Putamen (tissue), 1 donor: ENCODE results near the gene SDK1.
"Not testable (repeated sequence)": the region's sequence is repeated elsewhere in the genome, so short reads cannot be mapped to it uniquely, and the experiment has no call there.

Experiments
- DNase-seq: peaks from one replicate; pipeline ENCODE4 v3.0.0-alpha.2; 2016; ENCODE audit warnings: low spot score

Gene SDK1

DNA sequence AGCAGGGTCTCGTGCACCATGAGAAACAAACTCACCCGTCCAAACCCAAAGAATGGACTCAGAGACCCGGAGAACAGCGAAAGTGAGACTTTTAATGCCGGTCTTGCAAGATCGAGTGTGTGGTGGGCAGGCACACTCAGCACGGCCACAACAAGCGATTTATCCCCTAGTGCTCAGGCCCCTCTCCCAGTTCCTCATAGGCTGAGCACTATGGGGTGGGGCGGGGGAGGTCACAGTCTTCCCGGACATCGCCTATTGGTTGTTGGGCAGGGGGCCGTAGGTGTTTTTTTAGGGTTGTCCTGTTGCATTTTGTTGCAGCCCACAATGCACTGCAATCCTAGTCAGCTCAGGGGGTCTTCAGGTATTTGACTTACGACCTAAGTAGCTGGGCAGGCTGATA lies 772.7 kb downstream of the SDK1 start:
- DNase-seq: no peak

DNA sequence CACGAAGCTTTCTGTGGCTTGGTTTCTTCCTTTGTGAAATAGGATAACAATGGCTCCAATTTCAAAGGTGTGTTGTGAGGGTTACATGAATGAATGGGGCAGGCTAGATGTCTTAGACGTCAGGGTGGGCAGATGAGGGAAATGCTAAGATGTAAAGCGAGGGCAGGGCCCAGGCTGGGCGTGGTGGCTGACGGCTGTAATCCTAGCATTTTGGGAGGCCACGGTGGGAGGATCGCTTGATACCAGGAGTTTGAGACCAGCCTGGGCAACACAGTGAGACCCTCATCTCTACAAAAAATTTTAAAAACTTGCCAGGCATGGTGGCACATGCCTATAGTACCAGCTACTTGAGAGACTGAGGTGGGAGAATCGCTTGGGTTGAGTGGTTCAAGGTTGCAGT lies 773.4 kb downstream of the SDK1 start:
- no peak for DNase-seq

- DNase-seq: no peak
Measured at GRCh38 chr7:4074994-4075393, 773.9 kb downstream of the SDK1 start.

DNA sequence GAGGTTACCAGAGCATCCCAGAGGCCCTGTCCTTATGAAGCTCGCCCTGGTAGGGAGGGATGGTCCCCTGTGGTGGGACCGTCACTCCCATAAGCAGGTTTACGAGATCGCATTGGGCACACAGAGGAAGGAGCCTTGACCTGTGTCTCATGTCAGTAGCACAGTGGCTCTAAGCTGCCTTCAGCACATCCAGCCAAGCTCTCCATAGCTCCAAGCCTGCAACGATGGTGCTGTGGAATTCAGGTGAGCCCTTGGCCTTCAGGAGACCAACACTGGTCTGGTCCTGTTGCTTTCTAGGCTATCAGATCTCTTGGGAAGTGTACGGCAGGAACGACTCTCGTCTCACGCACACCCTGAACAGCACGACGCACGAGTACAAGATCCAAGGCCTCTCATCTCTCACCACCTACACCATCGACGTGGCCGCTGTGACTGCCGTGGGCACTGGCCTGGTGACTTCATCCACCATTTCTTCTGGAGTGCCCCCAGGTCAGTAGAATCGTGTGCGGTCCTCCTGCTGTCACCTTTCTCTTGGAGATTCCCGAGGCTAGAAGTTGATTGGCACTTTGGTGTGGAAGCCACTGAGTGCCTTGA lies 775.7 kb downstream of the SDK1 start:
- DNase-seq: no peak

- no peak for DNase-seq
Measured at GRCh38 chr7:4077980-4078379, 776.9 kb downstream of the SDK1 start.

- no peak for DNase-seq
Measured at GRCh38 chr7:4078580-4078979, 777.5 kb downstream of the SDK1 start.

DNA sequence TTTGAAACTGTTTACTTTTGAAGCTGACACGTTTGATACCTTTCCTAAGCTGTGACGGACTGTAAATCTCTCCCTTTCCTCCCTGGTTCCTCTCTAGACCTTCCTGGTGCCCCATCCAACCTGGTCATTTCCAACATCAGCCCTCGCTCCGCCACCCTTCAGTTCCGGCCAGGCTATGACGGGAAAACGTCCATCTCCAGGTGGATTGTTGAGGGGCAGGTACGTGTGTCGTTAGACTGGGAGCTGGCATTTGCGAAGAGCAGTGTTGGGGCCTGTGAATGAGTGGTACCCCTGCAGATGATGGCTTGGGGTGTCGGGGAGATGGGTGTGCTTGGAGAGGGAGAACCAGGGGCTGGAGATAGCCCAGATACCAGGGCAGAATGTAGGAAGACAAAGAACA lies 778.3 kb downstream of the SDK1 start:
- DNase-seq: no peak

DNA sequence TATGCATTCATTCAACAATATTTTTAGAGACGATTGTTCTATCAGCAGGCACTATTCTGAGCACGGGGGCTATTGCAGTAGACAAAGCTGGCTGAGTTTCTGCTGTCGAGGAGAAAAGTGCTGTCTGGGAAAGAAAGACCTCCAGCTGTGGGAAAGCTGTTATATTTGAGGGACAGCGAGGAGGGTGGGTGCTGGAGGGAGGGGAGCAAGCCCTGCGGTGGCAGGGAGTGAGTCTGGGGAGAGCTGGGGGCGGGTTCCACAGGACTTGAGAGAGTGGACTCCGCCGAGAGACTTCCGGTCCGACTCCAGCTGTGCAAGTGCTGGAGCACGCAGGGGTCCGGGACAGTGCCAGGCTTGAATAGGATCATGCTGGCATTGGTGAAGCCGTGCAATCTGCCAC lies 778.9 kb downstream of the SDK1 start:
- no peak for DNase-seq

DNA sequence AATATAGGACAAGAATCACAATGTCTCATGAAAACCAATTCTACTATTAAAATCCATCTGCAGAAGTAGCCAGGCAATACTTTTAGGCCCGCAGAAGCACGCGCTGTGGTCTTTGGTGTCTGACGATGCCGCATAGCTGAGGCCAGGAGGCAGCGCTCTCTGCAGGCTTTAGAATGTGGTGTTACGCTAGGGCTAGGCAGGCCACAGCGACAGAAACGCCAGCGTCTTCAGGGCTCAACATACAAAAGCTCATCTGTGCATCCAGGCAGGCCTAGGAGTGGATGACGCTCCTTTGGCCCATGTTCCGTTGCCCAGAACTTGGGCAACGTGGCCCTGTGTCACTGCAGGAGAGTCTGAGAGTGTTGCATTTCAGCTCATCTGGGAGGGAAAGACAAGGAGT lies 779.9 kb downstream of the SDK1 start:
- no peak for DNase-seq

GRCh38 chr7:4083513-4083912 lies 782.5 kb downstream of the SDK1 start:
- no peak for DNase-seq

DNA sequence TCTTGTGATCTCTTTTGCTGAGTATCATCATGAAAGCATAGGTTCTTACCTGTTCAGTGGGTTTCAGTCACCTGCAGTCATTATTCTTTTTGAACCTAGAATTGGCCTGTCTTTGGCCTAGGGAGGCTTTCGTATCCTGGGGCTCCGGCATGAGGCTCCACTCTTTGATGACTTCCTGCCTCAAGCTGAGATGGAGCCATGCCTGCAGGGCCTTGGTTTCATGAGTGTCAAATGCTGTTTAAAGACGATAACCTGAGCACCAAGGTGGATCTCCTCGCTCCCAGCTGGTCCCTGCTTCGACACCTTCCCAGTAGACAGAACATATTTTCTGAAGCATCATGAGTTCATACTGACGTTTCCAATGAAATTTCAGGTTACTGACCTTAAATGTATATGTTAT lies 783.2 kb downstream of the SDK1 start:
- no peak for DNase-seq

DNA sequence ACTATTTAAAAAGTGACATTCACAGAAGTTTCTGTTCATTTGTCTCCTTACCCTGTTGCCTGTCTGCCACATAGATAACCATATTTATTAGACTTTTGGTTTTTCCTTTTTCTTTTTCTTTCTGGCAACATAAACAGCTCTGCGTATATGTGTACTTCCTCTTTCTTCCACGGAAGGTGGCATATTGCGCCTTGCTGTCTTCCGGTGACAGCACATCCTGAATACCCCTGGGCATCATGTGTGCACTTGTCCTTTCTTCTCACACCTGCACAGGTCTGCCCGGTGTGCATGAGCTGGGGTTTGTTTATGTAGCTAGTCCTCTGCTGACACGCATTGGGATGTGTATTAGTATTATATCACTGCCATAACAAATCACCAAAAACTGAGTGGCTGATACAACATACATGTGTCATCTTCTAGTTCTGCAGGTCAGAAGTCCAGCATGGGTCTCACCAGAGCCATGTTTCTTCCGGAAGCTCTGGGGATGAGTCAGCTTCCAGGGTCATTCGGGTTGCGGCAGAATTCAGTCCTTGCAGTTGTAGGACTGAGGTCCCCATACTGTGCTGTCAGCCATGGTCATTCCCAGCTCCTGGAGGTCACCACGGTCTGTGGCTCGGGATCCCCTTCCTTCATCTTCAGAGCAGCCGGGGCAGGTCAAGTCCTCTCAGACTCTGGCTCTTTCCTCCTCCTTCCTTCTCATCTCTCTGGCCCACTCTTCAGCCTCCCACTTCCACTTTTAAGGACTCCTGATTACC lies 785.1 kb downstream of the SDK1 start:
- DNase-seq: no peak

GRCh38 chr7:4086723-4087122 lies 785.7 kb downstream of the SDK1 start:
- DNase-seq: no peak

- no peak for DNase-seq
Measured at GRCh38 chr7:4091767-4092166, 790.7 kb downstream of the SDK1 start.

DNA sequence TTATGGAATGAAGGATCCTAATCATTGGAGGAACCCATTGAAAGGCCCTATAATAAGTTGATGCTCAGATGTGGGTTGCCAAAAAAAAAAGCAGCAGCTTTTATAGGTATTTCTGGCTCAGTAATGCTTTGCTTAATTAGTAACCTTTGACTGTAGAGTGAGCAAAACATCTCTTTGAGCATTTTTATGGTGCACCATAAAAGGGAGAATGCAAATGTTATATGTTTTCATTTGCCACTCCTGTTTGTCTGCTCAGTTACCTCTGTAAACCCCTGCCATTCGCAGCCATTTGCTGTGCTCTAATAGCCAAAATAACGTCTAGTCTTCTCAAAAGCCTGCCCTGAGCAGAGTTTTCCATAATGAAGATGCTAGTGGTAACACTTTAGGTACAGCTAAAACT lies 792.0 kb downstream of the SDK1 start:
- DNase-seq: no peak

DNA sequence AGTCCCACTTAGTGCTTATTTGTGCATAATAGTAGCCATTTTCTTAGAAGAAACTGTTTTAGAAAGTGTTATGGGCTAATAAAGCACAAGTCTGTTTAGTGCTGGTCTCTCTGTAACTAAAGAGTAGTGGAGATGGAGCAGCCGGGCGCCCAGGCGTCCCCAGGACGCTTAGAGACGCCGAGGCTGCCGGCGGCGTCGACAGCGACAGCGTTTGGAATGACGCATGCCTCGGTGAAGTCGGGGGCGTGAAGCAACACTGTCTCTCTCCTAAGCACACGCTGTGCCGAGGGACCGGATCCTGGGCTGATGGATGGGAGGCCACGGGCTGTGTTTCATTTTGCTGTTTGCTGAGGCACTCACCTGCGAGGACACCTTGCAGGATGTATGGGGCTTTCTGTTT lies 792.4 kb downstream of the SDK1 start:
- no peak for DNase-seq

DNA sequence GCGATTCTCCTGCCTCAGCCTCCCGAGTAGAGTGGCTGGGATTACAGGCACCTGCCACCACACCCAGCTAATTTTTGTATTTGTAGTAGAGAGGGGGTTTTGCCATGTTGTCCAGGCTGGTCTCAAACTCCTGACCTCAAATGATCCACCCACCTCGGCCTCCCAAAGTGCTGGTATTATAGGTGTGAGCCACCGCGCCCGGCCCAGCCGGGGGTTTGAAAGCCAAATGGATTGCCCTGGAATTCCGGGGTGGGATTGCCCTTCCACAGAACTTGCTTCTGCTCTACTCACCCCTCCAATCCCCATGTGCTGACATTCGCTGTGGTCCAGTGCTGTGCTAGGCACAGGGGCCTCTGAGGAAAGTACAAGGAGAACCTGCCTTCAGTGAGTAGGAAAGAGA lies 793.1 kb downstream of the SDK1 start:
- not testable (repeated sequence) for DNase-seq

DNA sequence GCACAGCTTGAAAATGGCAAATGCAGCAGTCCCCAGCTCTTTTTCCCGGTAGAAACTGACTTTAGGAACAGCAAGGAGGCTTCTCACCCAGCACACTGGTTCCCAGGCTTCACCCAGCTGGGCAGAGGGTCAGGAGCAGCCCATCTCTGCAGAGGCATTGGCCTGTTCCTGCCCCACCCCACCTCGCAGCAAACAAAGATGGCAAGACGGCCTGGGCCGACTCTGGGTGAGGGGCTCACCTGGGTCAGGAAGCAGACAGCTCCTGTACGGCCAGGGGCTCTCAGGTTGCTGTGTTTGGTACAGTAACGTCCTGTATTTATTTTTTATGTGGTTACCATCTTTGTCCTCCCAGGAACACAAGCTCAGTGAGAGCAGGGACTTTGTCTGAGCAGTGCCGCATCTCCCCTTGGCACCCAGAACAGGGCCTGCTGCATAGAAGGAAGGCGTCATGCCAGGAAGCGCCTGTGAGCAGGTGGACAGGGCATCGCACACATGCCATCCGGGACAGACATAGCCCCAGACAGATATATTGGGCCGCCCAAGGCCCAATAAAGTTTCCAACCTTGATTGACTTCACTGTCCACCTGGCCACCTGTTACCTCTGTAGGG lies 796.1 kb downstream of the SDK1 start:
- no peak for DNase-seq

DNA sequence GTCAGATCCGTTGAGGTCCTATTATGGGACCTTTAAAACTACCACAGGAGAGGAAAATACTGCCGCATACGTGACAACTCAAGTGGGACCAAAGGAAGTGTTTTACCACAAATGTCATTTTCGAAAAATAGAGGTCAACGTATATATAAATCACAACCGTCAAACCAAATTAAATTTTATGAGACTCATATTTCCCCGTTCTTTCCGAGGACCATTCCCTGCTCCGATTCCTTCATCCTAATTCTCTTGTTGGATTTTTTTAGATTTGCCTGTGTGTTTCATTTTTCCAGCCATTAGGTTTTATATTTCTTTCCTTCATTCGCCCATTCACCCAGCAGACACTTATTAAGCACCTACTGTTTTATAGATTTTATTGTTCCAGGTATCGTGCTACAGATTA lies 797.1 kb downstream of the SDK1 start:
- DNase-seq: no peak

- DNase-seq: no peak
Measured at GRCh38 chr7:4099651-4100050, 798.6 kb downstream of the SDK1 start.

GRCh38 chr7:4100148-4100547 lies 799.1 kb downstream of the SDK1 start:
- no peak for DNase-seq

DNA sequence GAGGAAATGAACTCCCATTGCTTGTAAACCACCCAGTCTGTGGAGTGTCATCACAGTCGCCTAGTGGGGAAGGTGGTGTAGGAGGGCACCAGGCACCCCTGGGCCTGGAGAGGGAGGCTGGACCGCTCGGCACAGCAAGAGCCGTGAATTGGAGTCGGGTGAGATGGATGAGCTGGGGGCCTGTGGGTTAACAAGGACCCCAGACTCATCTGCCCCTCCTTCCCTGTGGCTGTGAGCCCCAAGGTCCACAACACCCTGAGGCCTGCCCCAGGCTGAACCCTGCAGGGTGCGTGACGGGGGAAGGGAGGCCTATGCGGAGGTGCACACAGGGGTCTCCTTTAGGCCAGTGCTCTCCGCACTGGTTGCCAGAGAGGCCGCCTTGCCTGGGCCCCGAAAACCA lies 799.6 kb downstream of the SDK1 start:
- no peak for DNase-seq

- DNase-seq: no peak
Measured at GRCh38 chr7:4102231-4102841, 801.3 kb downstream of the SDK1 start.
